Dermis microvascular lymphatic vessel endothelial cell (primary cell): ENCODE data around the gene KMT5C. TPM values are rescaled to one million over a fixed set of nuclear protein-coding genes. Genes with fewer than 3 reads are reported as not detected.

ENCODE experiments used
- DNase-seq, 2 donors: peaks; one replicate each; pipeline versions ENCODE4 v3.0.0 to v3.0.0-alpha.2; 2010; ENCODE audit warnings: low read depth in 2 of 2
- total RNA-seq: library from RNA; depleted of rRNA; stranded (reverse); fragments of >200 nt; gene quantifications from 2 replicates; pipeline ENCODE4 v1.2.1, GENCODE V29; 2014

KMT5C gene
- total RNA-seq: 3.2 and 4.6 TPM in 2 replicates

GRCh38 chr19:55339105-55339888 lies at the start of gene KMT5C:
Gene KMT5C (plus strand): TSS chr19:55339876. CDS start chr19:55341937, 2,061 bp downstream.
- peak; percentile 100 for DNase-seq

- DNase-seq: no peak
These were observed 42.4 kb upstream of the KMT5C start for GRCh38 chr19:55297267-55297666.

GRCh38 chr19:55299991-55300390 lies 39.7 kb upstream of the KMT5C start:
- DNase-seq: no peak

- DNase-seq: no peak
These were observed 38.7 kb upstream of the KMT5C start for GRCh38 chr19:55300886-55301458.

GRCh38 chr19:55301459-55302317 lies 38.0 kb upstream of the KMT5C start:
- DNase-seq: peak; percentile 57 to 70

- DNase-seq: no peak
These were observed 37.4 kb upstream of the KMT5C start for GRCh38 chr19:55302318-55302703.

GRCh38 chr19:55303477-55303876 lies 36.2 kb upstream of the KMT5C start:
- no peak for DNase-seq

- DNase-seq: peak in 1 of 2 donors; percentile 48
These were observed 35.2 kb upstream of the KMT5C start for GRCh38 chr19:55304279-55304978.

- no peak for DNase-seq
These were observed 34.7 kb upstream of the KMT5C start for GRCh38 chr19:55304980-55305379.

GRCh38 chr19:55305491-55305890 lies 34.2 kb upstream of the KMT5C start:
- DNase-seq: peak; percentile 21 to 44

- no peak for DNase-seq
These were observed 33.6 kb upstream of the KMT5C start for GRCh38 chr19:55305983-55306562.

GRCh38 chr19:55306712-55307111 lies 33.0 kb upstream of the KMT5C start:
- DNase-seq: no peak

GRCh38 chr19:55308281-55308680 lies 31.4 kb upstream of the KMT5C start:
- DNase-seq: no peak

- no peak for DNase-seq
These were observed 30.2 kb upstream of the KMT5C start for GRCh38 chr19:55309448-55309847.

- DNase-seq: no peak
These were observed 29.2 kb upstream of the KMT5C start for GRCh38 chr19:55310498-55310897.

GRCh38 chr19:55311397-55311796 lies 28.3 kb upstream of the KMT5C start:
- no peak for DNase-seq

GRCh38 chr19:55311797-55312196 lies 27.9 kb upstream of the KMT5C start:
- no peak for DNase-seq

GRCh38 chr19:55312621-55313512 lies 26.8 kb upstream of the KMT5C start:
- no peak for DNase-seq

GRCh38 chr19:55314396-55314795 lies 25.3 kb upstream of the KMT5C start:
- no peak for DNase-seq

- DNase-seq: no peak
These were observed 23.6 kb upstream of the KMT5C start for GRCh38 chr19:55315956-55316525.
